Superior temporal gyrus (tissue), 1 donor: ENCODE measurements around the gene KAZALD1.

Experiments
- DNase-seq: peaks from one replicate; pipeline ENCODE4 v3.0.0-alpha.2; 2016; ENCODE audit errors: extremely low spot score

Gene KAZALD1

GRCh38 chr10:101067356-101068083 is 5.7 kb downstream of the KAZALD1 start:
- DNase-seq: peak; percentile 92

GRCh38 chr10:101069441-101069840 is 7.7 kb downstream of the KAZALD1 start:
- no peak for DNase-seq

- DNase-seq: no peak
Observed at GRCh38 chr10:101070098-101070497, 8.3 kb downstream of the KAZALD1 start.

- no peak for DNase-seq
Observed at GRCh38 chr10:101071267-101071884, 9.6 kb downstream of the KAZALD1 start.

GRCh38 chr10:101071885-101072433 is 10.2 kb downstream of the KAZALD1 start:
- no peak for DNase-seq

GRCh38 chr10:101072923-101073322 is 11.1 kb downstream of the KAZALD1 start:
- no peak for DNase-seq

GRCh38 chr10:101073631-101074030 is 11.8 kb downstream of the KAZALD1 start:
- DNase-seq: no peak

- no peak for DNase-seq
Observed at GRCh38 chr10:101075775-101076174, 14.0 kb downstream of the KAZALD1 start.

GRCh38 chr10:101076630-101077029 is 14.8 kb downstream of the KAZALD1 start:
- DNase-seq: no peak

GRCh38 chr10:101079874-101080273 is 18.1 kb downstream of the KAZALD1 start:
- no peak for DNase-seq

- no peak for DNase-seq
Observed at GRCh38 chr10:101080933-101081931, 19.4 kb downstream of the KAZALD1 start.

- no peak for DNase-seq
Observed at GRCh38 chr10:101085846-101086245, 24.1 kb downstream of the KAZALD1 start.

- no peak for DNase-seq
Observed at GRCh38 chr10:101087376-101087775, 25.6 kb downstream of the KAZALD1 start.

- no peak for DNase-seq
Observed at GRCh38 chr10:101087965-101088364, 26.2 kb downstream of the KAZALD1 start.

GRCh38 chr10:101089520-101090299 is 27.9 kb downstream of the KAZALD1 start:
- DNase-seq: no peak

GRCh38 chr10:101090597-101090996 is 28.8 kb downstream of the KAZALD1 start:
- no peak for DNase-seq

GRCh38 chr10:101091546-101092290 is 29.9 kb downstream of the KAZALD1 start:
- no peak for DNase-seq

- no peak for DNase-seq
Observed at GRCh38 chr10:101092881-101093354, 31.1 kb downstream of the KAZALD1 start.

GRCh38 chr10:101094121-101094879 is 32.5 kb downstream of the KAZALD1 start:
- DNase-seq: no peak

- no peak for DNase-seq
Observed at GRCh38 chr10:101095004-101095403, 33.2 kb downstream of the KAZALD1 start.
